Psoas muscle (tissue), 8 donors: ENCODE measurements around the gene ST14. TPM values are rescaled to one million over a fixed set of nuclear protein-coding genes. Genes with fewer than 3 reads are reported as not detected.

ENCODE experiments used
- ATAC-seq, 4 donors: fragments of 200-7000 bp; cut with Tn5 transposase; one replicate each; pipeline ENCODE4 v1.9.1; 2020; ENCODE audit warnings: moderate library complexity in 3 of 4, mild to moderate bottlenecking in 2 of 4
- DNase-seq, 2 donors: peaks; one replicate each; pipeline ENCODE4 v3.0.0-alpha.2; 2020
- H3K27ac ChIP-seq: fragments of 200-600 bp; one replicate; pipeline ENCODE4 v1.8.0; 2022
- H3K27me3 ChIP-seq, 3 donors: fragments of 200-600 bp in 1 of 3; one replicate each; pipeline versions ENCODE4 v1.6.1 to v1.8.0; 2013 to 2022; ENCODE audit warnings: low read length in 2 of 3, mild to moderate bottlenecking in 2 of 3, moderate library complexity in 1 of 3; ENCODE audit not compliant: insufficient read depth in 3 of 3
- H3K36me3 ChIP-seq, 2 donors: fragments of 200-600 bp in 1 of 2; one replicate each; pipeline versions ENCODE4 v1.6.1 to v1.8.0; 2013 to 2022; ENCODE audit warnings: low read depth in 1 of 2, mild to moderate bottlenecking in 1 of 2, moderate library complexity in 1 of 2; ENCODE audit not compliant: insufficient read depth in 1 of 2
- H3K4me1 ChIP-seq: fragments of 200-600 bp; one replicate; pipeline ENCODE4 v1.8.0; 2022
- H3K4me3 ChIP-seq: fragments of 200-600 bp; one replicate; pipeline ENCODE4 v1.8.0; 2022; ENCODE audit warnings: mild to moderate bottlenecking
- H3K9me3 ChIP-seq: fragments of 200-600 bp; one replicate; pipeline ENCODE4 v1.8.0; 2022
- WGBS, 3 donors: extraction: QIAGEN DNeasy Blood & Tissue Kit; methylation state at CpG; one replicate each; pipeline versions ENCODE4 v1.1.6 to v1.1.7; 2013; 5-methylcytosine and 5-hydroxymethylcytosine counted together
- intact Hi-C, 2 donors: fragments of 100-400 bp; cut with DNase I; formaldehyde crosslinking; loops; one replicate each; pipeline versions ENCODE4 v1.11.0 to v1.14.2; 2022
- polyA plus RNA-seq, 3 donors: library from polyadenylated mRNA; stranded (reverse); fragments of 200-250 nt; gene quantifications; one replicate each; pipeline ENCODE4 v1.2.3, GENCODE V29; 2013
- total RNA-seq, 4 donors: library from RNA; stranded (reverse); fragmentation: NEBNext Ultra II Directional in 2 of 4; extraction: Animal tissue kit (Norgen Biotek cat#: 25700) in 2 of 4; gene quantifications; one replicate each; pipeline versions ENCODE4 v1.2.1 to v1.2.4, GENCODE V29; 2021 to 2023
- TF ChIP-seq, protein P1 (sequence below): fragments of 200-600 bp; IDR thresholded peaks from one replicate; pipeline ENCODE4 v1.8.0; 2022; ENCODE audit warnings: antibody characterized with exemption
- donor health status: healthy with polysubstance abuse.
- donor health status: DM: no; HTN: no; CAD: no; lungs with moderate emphysema.
- donor health status: Bipolar disorder and iron deficiency.
- donor health status: healthy.
- donor health status: DM: yes; HTN: yes; CAD: no.
- donor health status: DM: no; HTN: no; CAD: no.
- donor health status: DM: no; HTN: no; CAD: no.
- donor health status: DM: yes; HTN: yes; CAD: no.

Gene ST14
- total and polyA plus RNA-seq, 7 donors: 0.22 to 0.77 (median 0.51) TPM

GRCh38 chr11:130139401-130139800 is 20.2 kb upstream of the ST14 start:
- intact Hi-C loops: no loop called here
- DNase-seq: no peak

DNA sequence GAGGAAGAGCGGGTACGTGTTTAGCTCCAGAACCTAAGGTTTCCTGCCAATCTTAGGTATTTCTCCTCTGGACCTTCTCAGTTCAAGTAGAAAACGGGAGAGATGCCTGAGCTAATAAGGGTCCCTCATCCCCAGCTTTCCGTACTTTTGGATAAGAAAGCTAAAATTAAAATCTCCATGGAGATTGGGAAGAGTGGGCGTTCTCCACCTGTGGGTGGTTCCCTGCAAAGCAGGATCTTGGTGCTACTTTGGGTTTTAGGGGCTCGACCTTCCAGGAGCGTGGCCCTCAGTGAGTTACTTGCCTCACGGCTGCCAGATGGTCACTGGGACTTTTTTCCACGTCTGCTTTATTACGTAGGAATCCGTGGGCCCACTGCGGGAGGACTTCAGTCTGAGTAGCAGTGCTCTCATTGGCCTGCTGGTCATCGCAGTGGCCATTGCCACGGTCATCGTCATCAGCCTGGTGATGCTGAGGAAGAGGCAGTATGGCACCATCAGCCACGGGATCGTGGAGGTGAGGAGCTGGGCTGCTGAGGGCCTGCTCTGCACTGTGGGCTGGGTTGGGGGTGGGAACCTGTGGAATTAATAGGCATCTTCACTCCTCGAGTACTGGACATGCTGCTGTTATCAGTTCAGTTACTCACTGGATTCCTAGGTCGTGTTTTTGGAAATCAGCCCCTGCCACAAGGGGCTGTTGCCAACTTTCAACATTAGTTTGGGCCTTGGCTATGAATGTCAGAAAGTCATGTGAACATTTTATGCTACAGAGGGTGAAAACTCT is 17.8 kb upstream of the ST14 start:
- intact Hi-C loops: no loop called here
- H3K36me3 ChIP-seq: peaks cover 15 to 77% of the 10 kb centered on the region in 2 donors
- no peak overlapping the region for H3K27ac ChIP-seq
- H3K27me3 ChIP-seq: no peaks in the 10 kb centered on the region
- 81 to 84% (median 83%) methylated on average over 19 of the region's 19 CpGs for WGBS, 3 donors
- DNase-seq (no peak), ATAC-seq (no peak)
- TF ChIP-seq, protein P1, sequence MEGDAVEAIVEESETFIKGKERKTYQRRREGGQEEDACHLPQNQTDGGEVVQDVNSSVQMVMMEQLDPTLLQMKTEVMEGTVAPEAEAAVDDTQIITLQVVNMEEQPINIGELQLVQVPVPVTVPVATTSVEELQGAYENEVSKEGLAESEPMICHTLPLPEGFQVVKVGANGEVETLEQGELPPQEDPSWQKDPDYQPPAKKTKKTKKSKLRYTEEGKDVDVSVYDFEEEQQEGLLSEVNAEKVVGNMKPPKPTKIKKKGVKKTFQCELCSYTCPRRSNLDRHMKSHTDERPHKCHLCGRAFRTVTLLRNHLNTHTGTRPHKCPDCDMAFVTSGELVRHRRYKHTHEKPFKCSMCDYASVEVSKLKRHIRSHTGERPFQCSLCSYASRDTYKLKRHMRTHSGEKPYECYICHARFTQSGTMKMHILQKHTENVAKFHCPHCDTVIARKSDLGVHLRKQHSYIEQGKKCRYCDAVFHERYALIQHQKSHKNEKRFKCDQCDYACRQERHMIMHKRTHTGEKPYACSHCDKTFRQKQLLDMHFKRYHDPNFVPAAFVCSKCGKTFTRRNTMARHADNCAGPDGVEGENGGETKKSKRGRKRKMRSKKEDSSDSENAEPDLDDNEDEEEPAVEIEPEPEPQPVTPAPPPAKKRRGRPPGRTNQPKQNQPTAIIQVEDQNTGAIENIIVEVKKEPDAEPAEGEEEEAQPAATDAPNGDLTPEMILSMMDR: no peak
- H3K4me3 ChIP-seq: no peak overlapping the region
- H3K9me3 ChIP-seq: no peaks in the 10 kb centered on the region
- H3K4me1 ChIP-seq: no peaks in the 10 kb centered on the region

More at GRCh38 chr11:130139401-130139800, 20.2 kb upstream of the ST14 start:
- H3K27ac ChIP-seq: no peak overlapping the region
- TF ChIP-seq, protein P1: no peak
- 72 to 86% (median 73%) methylated on average over 13 of the region's 13 CpGs for WGBS, 3 donors
- H3K27me3 ChIP-seq: no peaks in the 10 kb centered on the region
- no peaks in the 10 kb centered on the region for H3K4me1 ChIP-seq
- ATAC-seq: no peak
- H3K9me3 ChIP-seq: no peaks in the 10 kb centered on the region
- H3K4me3 ChIP-seq: no peak overlapping the region
- H3K36me3 ChIP-seq: peaks cover 11 to 85% of the 10 kb centered on the region in 2 donors

DNA sequence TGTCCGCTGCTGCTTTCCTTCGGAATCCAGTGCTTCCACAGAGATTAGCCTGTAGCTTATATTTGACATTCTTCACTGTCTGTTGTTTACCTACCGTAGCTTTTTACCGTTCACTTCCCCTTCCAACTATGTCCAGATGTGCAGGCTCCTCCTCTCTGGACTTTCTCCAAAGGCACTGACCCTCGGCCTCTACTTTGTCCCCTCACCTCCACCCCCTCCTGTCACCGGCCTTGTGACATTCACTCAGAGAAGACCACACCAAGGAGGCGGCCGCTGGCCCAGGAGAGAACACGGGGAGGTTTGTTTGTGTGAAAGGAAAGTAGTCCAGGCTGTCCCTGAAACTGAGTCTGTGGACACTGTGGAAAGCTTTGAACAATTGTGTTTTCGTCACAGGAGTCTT is 15.4 kb upstream of the ST14 start:
- TF ChIP-seq, protein P1: no peak
- 70 to 72% (median 70%) methylated on average over 10 of the region's 10 CpGs for WGBS, 3 donors
- H3K27me3 ChIP-seq: no peaks in the 10 kb centered on the region
- intact Hi-C loops: no loop called here
- no peak overlapping the region for H3K4me3 ChIP-seq
- ATAC-seq (no peak), DNase-seq (no peak)
- H3K36me3 ChIP-seq: peaks cover 17 to 73% of the 10 kb centered on the region in 2 donors
- no peaks in the 10 kb centered on the region for H3K9me3 ChIP-seq
- no peaks in the 10 kb centered on the region for H3K4me1 ChIP-seq
- no peak overlapping the region for H3K27ac ChIP-seq

DNA sequence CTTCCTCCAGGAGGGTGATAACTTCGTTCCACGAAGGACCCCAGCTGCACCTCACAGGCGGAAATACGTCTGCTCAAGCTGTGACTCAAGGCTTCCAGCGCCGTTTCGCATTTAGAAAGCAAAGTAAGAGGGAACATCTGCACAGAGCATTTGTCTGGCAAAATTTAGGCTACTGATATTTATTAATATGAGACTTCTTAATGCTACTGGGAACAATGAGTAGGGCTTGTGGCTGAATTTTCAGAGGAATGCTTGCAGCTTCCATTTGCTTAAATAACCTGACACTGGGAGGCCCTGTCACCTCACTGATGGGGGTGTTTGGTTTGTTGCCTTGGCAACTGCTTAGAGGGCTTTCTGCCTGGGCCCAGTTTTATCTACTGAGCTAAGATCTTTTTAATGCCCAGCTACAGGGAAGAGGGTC is 14.7 kb upstream of the ST14 start:
- Histone ChIP-seq H3K27ac (no peak overlapping the region), H3K4me1 (no peaks in the 10 kb centered on the region), H3K27me3 (no peaks in the 10 kb centered on the region), H3K36me3 (peaks cover 17 to 73% of the 10 kb centered on the region in 2 donors), H3K4me3 (no peak overlapping the region), H3K9me3 (no peaks in the 10 kb centered on the region)
- WGBS, 3 donors: 73 to 81% (median 73%) methylated on average over 7 of the region's 7 CpGs
- intact Hi-C loops: no loop called here
- DNase-seq (no peak), ATAC-seq (no peak)
- TF ChIP-seq, protein P1: no peak
